PC-3 (cell line): ENCODE data around the gene SERINC3. TPM values are rescaled to one million over a fixed set of nuclear protein-coding genes. Genes with fewer than 3 reads are reported as not detected.

Experiments used
- ATAC-seq: fragments of 200-7000 bp; cut with Tn5 transposase; 2 replicates; pipeline ENCODE4 v1.9.1; 2020; ENCODE audit warnings: mild to moderate bottlenecking, moderate library complexity
- BruUV-seq: library from RNA; stranded (reverse); fragments of 400-500 nt; replicated peaks from 2 replicates; lab custom pipeline; 2021; lab: Mats Ljungman, UMichigan
- CTCF ChIA-PET: fragments of 300-600 bp; sonication (Branson Sonifier 250); formaldehyde crosslinking; loops from one replicate; lab custom pipeline; 2022; ENCODE audit warnings: antibody characterized with exemption; lab: Charles Lee
- POLR2A ChIA-PET: fragments of 300-600 bp; sonication (Branson Sonifier 250); formaldehyde crosslinking; loops from one replicate; lab custom pipeline; 2022; ENCODE audit warnings: antibody characterized with exemption; ENCODE audit not compliant: unreplicated experiment; lab: Charles Lee
- DNase-seq: peaks from one replicate; pipeline ENCODE4 v3.0.0-alpha.2; 2015
- H2AFZ ChIP-seq: fragments of 300-600 bp; sonication (generic); 2 replicates; pipeline ENCODE4 v1.6.0; 2016; ENCODE audit warnings: antibody characterized with exemption, low read length
- H3F3A ChIP-seq: fragments of 300-600 bp; sonication (generic); one replicate; pipeline ENCODE4 v1.6.0; 2017; ENCODE audit warnings: antibody characterized with exemption, low read length, control low read depth, mild to moderate bottlenecking; ENCODE audit not compliant: unreplicated experiment
- H3K27ac ChIP-seq: fragments of 300-600 bp; sonication (generic); 2 replicates; pipeline ENCODE4 v1.5.1; 2016; ENCODE audit warnings: mild to moderate bottlenecking, low read length
- H3K27me3 ChIP-seq: fragments of 300-600 bp; sonication (generic); 2 replicates; pipeline ENCODE4 v1.6.1; 2016; ENCODE audit warnings: low read length, mixed read lengths
- H3K36me3 ChIP-seq: fragments of 300-600 bp; sonication (generic); 2 replicates; pipeline ENCODE4 v1.6.1; 2016; ENCODE audit warnings: low read depth, mixed run types, low read length, mixed read lengths
- H3K4me1 ChIP-seq: fragments of 300-600 bp; sonication (generic); 2 replicates; pipeline ENCODE4 v1.5.1; 2016; ENCODE audit warnings: low read length; ENCODE audit not compliant: insufficient read depth
- H3K4me2 ChIP-seq: fragments of 300-600 bp; sonication (generic); 2 replicates; pipeline ENCODE4 v1.6.0; 2016; ENCODE audit warnings: low read length
- H3K4me3 ChIP-seq: fragments of 300-600 bp; sonication (generic); 2 replicates; pipeline ENCODE4 v1.5.1; 2016; ENCODE audit warnings: mild to moderate bottlenecking, low read length, mixed read lengths
- H3K79me2 ChIP-seq: fragments of 300-600 bp; sonication (generic); 2 replicates; pipeline ENCODE4 v1.6.1; 2017; ENCODE audit warnings: low read length, mixed read lengths
- H3K9ac ChIP-seq: fragments of 300-600 bp; sonication (generic); 2 replicates; pipeline ENCODE4 v1.6.0; 2016; ENCODE audit warnings: mild to moderate bottlenecking, low read length
- H3K9me2 ChIP-seq: fragments of 300-600 bp; sonication (generic); replicated peaks from 2 replicates; pipeline ENCODE4 v1.6.1; 2016; ENCODE audit warnings: mixed run types, low read length, mixed read lengths
- H3K9me3 ChIP-seq: fragments of 300-600 bp; sonication (generic); 2 replicates; pipeline ENCODE4 v1.6.1; 2016; ENCODE audit warnings: low read length, mixed read lengths
- H4K20me1 ChIP-seq: fragments of 300-600 bp; sonication (generic); 2 replicates; pipeline ENCODE4 v1.6.1; 2016; ENCODE audit warnings: low read length, mixed read lengths
- EZH2 ChIP-seq: fragments of 300-600 bp; sonication (generic); IDR thresholded peaks from one replicate; pipeline ENCODE4 v1.6.1; 2017; ENCODE audit warnings: antibody characterized with exemption, mild to moderate bottlenecking, low read length; ENCODE audit not compliant: unreplicated experiment
- EZH2phosphoT487 ChIP-seq: fragments of 300-600 bp; sonication (generic); IDR thresholded peaks from 2 replicates; pipeline ENCODE4 v1.6.1; 2018; ENCODE audit warnings: mild to moderate bottlenecking, antibody characterized with exemption, low read length, borderline replicate concordance
- intact Hi-C: fragments of 100-400 bp; cut with micrococcal nuclease; formaldehyde crosslinking; loops from 2 replicates; pipeline ENCODE4 v1.9.0; 2023
- total RNA-seq: library from RNA; depleted of rRNA; stranded (reverse); fragments of >200 nt; gene quantifications from 2 replicates; pipeline ENCODE4 v1.2.3, GENCODE V29; 2014
- TF ChIP-seq, protein P1 (sequence below): fragments of 300-600 bp; sonication (generic); conservative IDR thresholded peaks from 2 replicates; pipeline ENCODE4 v1.5.1; 2017; ENCODE audit warnings: antibody characterized with exemption, low read depth, mild to moderate bottlenecking, low read length

SERINC3 gene
- total RNA-seq, 1 experiment from 2014 or later, result 92.6 TPM

DNA sequence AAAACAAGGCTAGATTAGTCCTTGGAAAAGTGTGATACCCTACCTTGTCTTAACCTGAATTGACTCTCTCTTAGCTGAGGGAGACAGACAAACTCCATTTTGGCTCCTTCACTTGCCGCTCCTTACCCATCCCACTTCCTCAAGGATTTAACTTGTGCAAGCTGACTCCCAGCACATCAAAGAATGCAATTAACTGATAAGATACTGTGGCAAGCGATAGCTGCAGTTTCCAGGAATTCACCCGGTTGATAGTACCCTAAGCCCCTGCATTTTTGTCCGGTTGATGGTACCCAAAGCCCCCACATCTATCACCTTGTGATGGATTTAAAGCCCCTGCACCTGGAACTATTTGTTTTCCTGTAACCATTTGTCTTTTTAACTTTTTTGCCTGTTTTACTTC, 1.9 kb upstream of the SERINC3 start:
- H3K27me3 ChIP-seq, result no peaks in the 10 kb centered on the region
- H3K9ac ChIP-seq, result no peak overlapping the region
- CTCF ChIA-PET, result no interaction called here
- H3K36me3 ChIP-seq, result no peaks in the 10 kb centered on the region
- no peak overlapping the region for H3K4me3 ChIP-seq
- DNase-seq (no peak), ATAC-seq (no peak)
- no peak overlapping the region for H3K4me2 ChIP-seq
- peaks cover 36% of the 10 kb centered on the region for H3K4me1 ChIP-seq
- H3K27ac ChIP-seq, result no peak overlapping the region
- H2AFZ ChIP-seq, result no peak overlapping the region
- no peak for TF ChIP-seq EZH2phosphoT487
- no peak for TF ChIP-seq EZH2
- TF ChIP-seq, protein P1, sequence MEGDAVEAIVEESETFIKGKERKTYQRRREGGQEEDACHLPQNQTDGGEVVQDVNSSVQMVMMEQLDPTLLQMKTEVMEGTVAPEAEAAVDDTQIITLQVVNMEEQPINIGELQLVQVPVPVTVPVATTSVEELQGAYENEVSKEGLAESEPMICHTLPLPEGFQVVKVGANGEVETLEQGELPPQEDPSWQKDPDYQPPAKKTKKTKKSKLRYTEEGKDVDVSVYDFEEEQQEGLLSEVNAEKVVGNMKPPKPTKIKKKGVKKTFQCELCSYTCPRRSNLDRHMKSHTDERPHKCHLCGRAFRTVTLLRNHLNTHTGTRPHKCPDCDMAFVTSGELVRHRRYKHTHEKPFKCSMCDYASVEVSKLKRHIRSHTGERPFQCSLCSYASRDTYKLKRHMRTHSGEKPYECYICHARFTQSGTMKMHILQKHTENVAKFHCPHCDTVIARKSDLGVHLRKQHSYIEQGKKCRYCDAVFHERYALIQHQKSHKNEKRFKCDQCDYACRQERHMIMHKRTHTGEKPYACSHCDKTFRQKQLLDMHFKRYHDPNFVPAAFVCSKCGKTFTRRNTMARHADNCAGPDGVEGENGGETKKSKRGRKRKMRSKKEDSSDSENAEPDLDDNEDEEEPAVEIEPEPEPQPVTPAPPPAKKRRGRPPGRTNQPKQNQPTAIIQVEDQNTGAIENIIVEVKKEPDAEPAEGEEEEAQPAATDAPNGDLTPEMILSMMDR, result no peak
- no peaks in the 10 kb centered on the region for H3F3A ChIP-seq
- no peaks in the 10 kb centered on the region for H3K9me2 ChIP-seq
- no TSS peak for BruUV-seq
- H4K20me1 ChIP-seq, result peaks cover 20% of the 10 kb centered on the region
- no peaks in the 10 kb centered on the region for H3K9me3 ChIP-seq
- POLR2A ChIA-PET, result no interaction called here
- H3K79me2 ChIP-seq, result peaks cover 31% of the 10 kb centered on the region
- intact Hi-C loops, result loop anchor here (5.0 kb wide), 2 partner anchors 46 to 316 kb away; partner anchors contain the start of gene TTPAL

- CTCF ChIA-PET, result no interaction called here
- peak overlapping the region; percentile 86; the same call in 1 of the 2 replicates for H3K4me3 ChIP-seq
- no peak overlapping the region for H2AFZ ChIP-seq
- no peak for TF ChIP-seq EZH2
- TF ChIP-seq, protein P1, result no peak
- no peak for TF ChIP-seq EZH2phosphoT487
- no peak for ATAC-seq
- peaks cover 20% of the 10 kb centered on the region for H4K20me1 ChIP-seq
- peaks cover 36% of the 10 kb centered on the region for H3K4me1 ChIP-seq
- POLR2A ChIA-PET, result interaction anchor here (0.6 to 1.0 kb wide), 2 partner anchors 10 to 27 kb away, joined by 3 read pairs; no protein-coding TSS in a partner anchor
- peak overlapping the region; percentile 93 for H3K4me2 ChIP-seq
- H3K36me3 ChIP-seq, result no peaks in the 10 kb centered on the region
- no peaks in the 10 kb centered on the region for H3K27me3 ChIP-seq
- no peaks in the 10 kb centered on the region for H3K9me3 ChIP-seq
- peak overlapping the region; percentile 96 for H3K9ac ChIP-seq
- 0 out of 2 replicates have a peak overlapping the region, but pooled peaks have one; percentile 89 for H3K27ac ChIP-seq
- intact Hi-C loops, result loop anchor here (1.0 to 5.0 kb wide), 3 partner anchors 28 to 316 kb away; partner anchors contain the start of gene TTPAL
- H3F3A ChIP-seq, result no peaks in the 10 kb centered on the region
- no peak for DNase-seq
- H3K79me2 ChIP-seq, result peaks cover 40% of the 10 kb centered on the region
- BruUV-seq, result no TSS peak
- no peaks in the 10 kb centered on the region for H3K9me2 ChIP-seq
Observed at GRCh38 chr20:44522841-44523240, 971 bp upstream of the SERINC3 start.

GRCh38 chr20:44520881-44521280, 989 bp downstream of the SERINC3 start:
- Histone ChIP-seq H3F3A (no peaks in the 10 kb centered on the region), H3K4me1 (peaks cover 26% of the 10 kb centered on the region), H3K9ac (peak overlapping the region; percentile 96), H3K4me2 (peak overlapping the region; percentile 93), H3K9me2 (no peaks in the 10 kb centered on the region), H4K20me1 (peaks cover 29% of the 10 kb centered on the region), H3K36me3 (no peaks in the 10 kb centered on the region), H3K79me2 (peaks cover 60% of the 10 kb centered on the region), H3K9me3 (no peaks in the 10 kb centered on the region), H3K4me3 (peak overlapping the region; percentile 86), H3K27ac (peak overlapping the region; percentile 89), H3K27me3 (no peaks in the 10 kb centered on the region), H2AFZ (no peak overlapping the region)
- ChIA-PET POLR2A (interaction anchor here (0.5 to 1.0 kb wide), 3 partner anchors 26 to 733 kb away, joined by 4 to 16 read pairs (median 4); partner anchors contain the start of gene SLPI), CTCF (no interaction called here)
- intact Hi-C loops, result loop anchor here (5.0 kb wide), 2 partner anchors 44 to 314 kb away; partner anchors contain the start of gene TTPAL
- TF ChIP-seq EZH2, result no peak
- no peak for TF ChIP-seq EZH2phosphoT487
- TF ChIP-seq, protein P1, result no peak
- DNase-seq (no peak), ATAC-seq (no peak)
- BruUV-seq, result no TSS peak
